GM12878 (cell line): ENCODE results near the gene NBEA. TPM values are rescaled to one million over a fixed set of nuclear protein-coding genes. Genes with fewer than 3 reads are reported as not detected.

Source experiments
- ATAC-seq: fragments of 200-7000 bp; cut with Tn5 transposase; 3 replicates; pipeline ENCODE4 v1.9.1; 2020; ENCODE audit warnings: mild to moderate bottlenecking, moderate library complexity
- BruUV-seq: library from RNA; stranded (reverse); fragments of 400-500 nt; replicated peaks from 2 replicates; lab custom pipeline; 2021; lab: Mats Ljungman, UMichigan
- CTCF ChIA-PET: fragments of 300-600 bp; sonication (Branson Sonifier 250); formaldehyde crosslinking; extraction: SDS; loops from one replicate; lab custom pipeline; 2021; ENCODE audit warnings: inconsistent platforms; lab: Yijun Ruan, JAX
- POLR2A ChIA-PET: fragments of 350-600 bp; formaldehyde crosslinking; extraction: SDS; loops from one replicate; lab custom pipeline; 2021; ENCODE audit warnings: inconsistent platforms; lab: Charles Lee
- RAD21 ChIA-PET: fragments of 300-600 bp; sonication (Branson Sonifier 250); formaldehyde crosslinking; loops from one replicate; lab custom pipeline; 2023; ENCODE audit warnings: antibody characterized with exemption; ENCODE audit not compliant: unreplicated experiment; lab: Charles Lee
- SMC1A ChIA-PET: fragments of 300-600 bp; sonication (Branson Sonifier 250); formaldehyde crosslinking; loops from one replicate; lab custom pipeline; 2023; ENCODE audit not compliant: unreplicated experiment, uncharacterized antibody; lab: Charles Lee
- DNase-seq: peaks from one replicate; pipeline ENCODE4 v3.0.0-alpha.2; 2011; ENCODE audit warnings: low read depth, low spot score
- FAIRE-seq: peaks from 3 replicates; lab custom pipeline; 2011; peaks lifted over from hg19 to GRCh38; lab: Jason Lieb, UNC
- H2AFZ ChIP-seq: 2 replicates; pipeline ENCODE4 v1.6.0; 2011; ENCODE audit warnings: low read depth, low read length, control low read depth; ENCODE audit not compliant: control insufficient read depth
- H3K27ac ChIP-seq: 2 replicates; pipeline ENCODE4 v1.5.1; 2011; ENCODE audit warnings: control low read depth; ENCODE audit not compliant: control insufficient read depth, insufficient read depth
- H3K27me3 ChIP-seq, 2 experiments: replicated peaks in 1 of 2; 2 replicates each; pipeline versions ENCODE4 v1.6.0 to v1.6.1; 2011; ENCODE audit warnings: low read length in 1 of 2; ENCODE audit not compliant: control insufficient read depth in 2 of 2, insufficient read depth in 2 of 2
- H3K36me3 ChIP-seq, 2 experiments: 2 replicates each; pipeline ENCODE4 v1.5.1; 2011; ENCODE audit warnings: low read length in 1 of 2; ENCODE audit not compliant: control insufficient read depth in 2 of 2, insufficient read depth in 2 of 2
- H3K4me1 ChIP-seq: 2 replicates; pipeline ENCODE4 v1.6.1; 2011; ENCODE audit warnings: mild to moderate bottlenecking, low read length, moderate library complexity, mixed read lengths; ENCODE audit not compliant: control insufficient read depth, insufficient read depth
- H3K4me2 ChIP-seq: 2 replicates; pipeline ENCODE4 v1.6.0; 2011; ENCODE audit warnings: control low read depth; ENCODE audit not compliant: control insufficient read depth, insufficient read depth
- H3K4me3 ChIP-seq: fragments of 200-600 bp; sonication (generic); 2 replicates; pipeline ENCODE4 v1.5.1; 2016
- H3K79me2 ChIP-seq: 2 replicates; pipeline ENCODE4 v1.6.0; 2011; ENCODE audit warnings: low read length; ENCODE audit not compliant: control insufficient read depth, insufficient read depth
- H3K9ac ChIP-seq: 2 replicates; pipeline ENCODE4 v1.8.0; 2011; ENCODE audit warnings: low read length, control low read depth, mixed read lengths; ENCODE audit not compliant: control insufficient read depth, insufficient read depth
- H3K9me3 ChIP-seq: replicated peaks from 3 replicates; pipeline ENCODE4 v1.5.1; 2011; ENCODE audit warnings: mild to moderate bottlenecking, low read length; ENCODE audit not compliant: control insufficient read depth, insufficient read depth
- H4K20me1 ChIP-seq: 2 replicates; pipeline ENCODE4 v1.6.0; 2011; ENCODE audit not compliant: control insufficient read depth, insufficient read depth
- EED ChIP-seq: sonication (generic); IDR thresholded peaks from 2 replicates; pipeline ENCODE4 v1.6.1; 2016; ENCODE audit warnings: antibody characterized with exemption, low read depth
- MTA2 ChIP-seq: fragments of 450-650 bp; IDR thresholded peaks from 2 replicates; pipeline ENCODE4 v1.6.1; 2016; ENCODE audit warnings: low read depth, mild to moderate bottlenecking, moderate library complexity
- MYB ChIP-seq: fragments of 150-350 bp; IDR thresholded peaks from 2 replicates; pipeline ENCODE4 v1.6.1; 2014; ENCODE audit warnings: mild to moderate bottlenecking, low read depth, low read length, borderline replicate concordance
- PML ChIP-seq: IDR thresholded peaks from 2 replicates; pipeline ENCODE4 v1.6.1; 2012; ENCODE audit warnings: low read length, inconsistent platforms
- SIN3A ChIP-seq: IDR thresholded peaks from 2 replicates; pipeline ENCODE4 v1.6.1; 2012; ENCODE audit warnings: low read depth, low read length, improper control_type of control experiment
- STAT3 ChIP-seq: IDR thresholded peaks from 2 replicates; pipeline ENCODE4 v1.6.1; 2011; ENCODE audit warnings: low read depth, low read length, improper control_type of control experiment
- ZBED1 ChIP-seq: IDR thresholded peaks from 2 replicates; pipeline ENCODE4 v1.6.1; 2016; ENCODE audit warnings: borderline replicate concordance
- ZNF207 ChIP-seq: fragments of 450-650 bp; IDR thresholded peaks from 2 replicates; pipeline ENCODE4 v1.6.1; 2014; ENCODE audit warnings: antibody characterized with exemption, mild to moderate bottlenecking, borderline replicate concordance
- ZZZ3 ChIP-seq: IDR thresholded peaks from 2 replicates; pipeline ENCODE4 v1.6.1; 2011; ENCODE audit warnings: low read depth; ENCODE audit not compliant: control insufficient read depth, insufficient read length
- WGBS: methylation state at CpG from one replicate; pipeline ENCODE4 v1.1.6; 2016; ENCODE audit warnings: low lambda C conversion rate; ENCODE audit not compliant: insufficient replicate concordance, insufficient coverage; ENCODE audit errors: missing lambda C conversion rate; 5-methylcytosine and 5-hydroxymethylcytosine counted together
- in situ Hi-C: fragments of 300-500 bp; cut with MboI; formaldehyde crosslinking; loops from 9 replicates; pipeline ENCODE4 v1.14.3; 2018; ENCODE audit warnings: mixed read lengths
- intact Hi-C: fragments of 100-400 bp; cut with micrococcal nuclease; formaldehyde crosslinking; loops from one replicate; pipeline ENCODE4 v1.14.2; 2022; ENCODE audit not compliant: unreplicated experiment
- polyA plus RNA-seq, 11 experiments: library from polyadenylated mRNA; depleted of rRNA in 4 of 11; unstranded in 6 of 11; stranded (reverse) in 5 of 11; fragments of >200 nt; fragmentation: Nextera tagmentation in 4 of 11; fragmentation: Illumina TruSeq in 1 of 11; extraction: Ambion mirVana in 4 of 11; extraction: Trizol in 1 of 11; gene quantifications; 1 replicate in 1 of 11; 2 replicates in 10 of 11; pipeline versions ENCODE4 v1.2.1 to v1.2.3, GENCODE V29; 2011 to 2016; ENCODE audit warnings: inconsistent platforms in 2 of 11, missing spikeins in 2 of 11, low read depth in 1 of 11
- total RNA-seq, 4 experiments: library from RNA; depleted of rRNA in 3 of 4; stranded (reverse); fragments of >200 nt in 3 of 4; fragmentation: Illumina TruSeq in 1 of 4; extraction: Trizol in 1 of 4; gene quantifications; 2 replicates each; pipeline versions ENCODE4 v1.2.1 to v1.2.3, GENCODE V29; 2013 to 2021
- TF ChIP-seq, protein P1 (sequence below): fragments of 450-650 bp; IDR thresholded peaks from 2 replicates; pipeline ENCODE4 v1.6.1; 2016; ENCODE audit warnings: mild to moderate bottlenecking
- TF ChIP-seq, protein P2 (sequence below): IDR thresholded peaks from 2 replicates; pipeline ENCODE4 v1.6.1; 2011; ENCODE audit warnings: borderline replicate concordance, low read depth, mild to moderate bottlenecking, moderate library complexity, low read length; ENCODE audit not compliant: insufficient read depth, poor library complexity, severe bottlenecking
- TF ChIP-seq, protein P3 (sequence below): IDR thresholded peaks from 2 replicates; pipeline ENCODE4 v1.6.1; 2011; ENCODE audit warnings: mild to moderate bottlenecking, low read depth, low read length, moderate library complexity; ENCODE audit not compliant: insufficient replicate concordance
- TF ChIP-seq, protein P4 (sequence below): fragments of 450-650 bp; conservative IDR thresholded peaks from 2 replicates; pipeline ENCODE4 v1.6.1; 2017; ENCODE audit warnings: mild to moderate bottlenecking, moderate library complexity
- TF ChIP-seq, protein P5 (sequence below): fragments of 150-350 bp; IDR thresholded peaks from 2 replicates; pipeline ENCODE4 v1.6.1; 2016; ENCODE audit warnings: low read depth, low read length

The NBEA gene
- total and polyA plus RNA-seq, 10 of the 15 experiments (the other 5 are each of a cell fraction or from before 2014, with no cell fraction given), result 0.23 to 3.6 (median 0.55) TPM

DNA sequence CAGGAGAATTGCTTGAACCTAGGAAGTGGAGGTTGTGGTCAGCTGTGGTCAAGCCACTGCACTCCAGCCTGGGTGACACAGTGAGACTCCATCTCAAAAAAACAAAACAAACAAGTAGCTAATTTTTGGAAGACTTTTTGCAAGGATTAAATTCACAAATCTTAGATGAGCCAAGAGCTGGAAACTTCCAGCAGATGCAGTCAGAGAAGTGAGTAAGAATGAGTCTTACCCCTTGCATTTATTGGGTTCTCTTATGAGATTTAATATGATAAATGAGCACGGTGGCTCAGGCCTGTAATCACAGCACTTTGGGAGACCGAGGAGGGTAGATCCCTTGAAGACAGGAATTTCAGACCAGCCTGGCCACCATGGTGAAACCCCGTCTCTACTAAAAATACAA, 44.9 kb upstream of the NBEA start (continued):
- TF ChIP-seq PML, result no peak
- TF ChIP-seq EED, result no peak
- no peak for TF ChIP-seq MTA2
- no peak for TF ChIP-seq MYB

DNA sequence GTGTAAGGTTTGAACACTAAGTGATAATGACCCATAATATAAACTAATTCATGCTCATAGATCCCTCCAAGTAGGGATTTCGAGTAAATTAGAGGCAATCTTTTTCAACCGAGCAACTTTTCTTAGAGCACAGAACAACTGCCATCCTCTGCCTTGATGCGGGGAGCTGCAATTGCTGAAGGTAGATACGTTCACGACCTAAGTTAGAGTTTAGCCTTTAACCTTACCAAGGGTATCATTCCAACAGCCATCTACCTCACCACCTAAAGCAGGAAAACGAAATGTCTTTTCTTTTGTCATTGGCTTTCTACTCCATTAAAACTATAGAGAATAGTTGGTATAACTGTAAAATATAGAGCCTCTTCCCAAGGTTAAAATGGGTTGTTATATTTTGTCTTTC, 42.2 kb upstream of the NBEA start:
- ChIA-PET CTCF (no interaction called here), SMC1A (no interaction called here), RAD21 (no interaction called here), POLR2A (no interaction called here)
- no TSS peak for BruUV-seq
- H4K20me1 ChIP-seq, result no peaks in the 10 kb centered on the region
- no peak overlapping the region for H2AFZ ChIP-seq
- no peaks in the 10 kb centered on the region for H3K4me1 ChIP-seq
- 7% methylated on average over 6 of the region's 6 CpGs for WGBS
- no peak overlapping the region for H3K27ac ChIP-seq
- FAIRE-seq (no peak), ATAC-seq (no peak), DNase-seq (no peak)
- in situ Hi-C loops, result no loop called here
- H3K4me2 ChIP-seq, result no peak overlapping the region
- no peak overlapping the region for H3K4me3 ChIP-seq
- H3K27me3 ChIP-seq, result no peaks in the 10 kb centered on the region
- H3K79me2 ChIP-seq, result no peaks in the 10 kb centered on the region
- H3K36me3 ChIP-seq, result no peaks in the 10 kb centered on the region
- no peak overlapping the region for H3K9ac ChIP-seq
- intact Hi-C loops, result no loop called here
- no peaks in the 10 kb centered on the region for H3K9me3 ChIP-seq
- TF ChIP-seq ZZZ3 (no peak), ZBED1 (no peak), STAT3 (no peak), SIN3A (no peak), ZNF207 (no peak)
- TF ChIP-seq, protein P1, sequence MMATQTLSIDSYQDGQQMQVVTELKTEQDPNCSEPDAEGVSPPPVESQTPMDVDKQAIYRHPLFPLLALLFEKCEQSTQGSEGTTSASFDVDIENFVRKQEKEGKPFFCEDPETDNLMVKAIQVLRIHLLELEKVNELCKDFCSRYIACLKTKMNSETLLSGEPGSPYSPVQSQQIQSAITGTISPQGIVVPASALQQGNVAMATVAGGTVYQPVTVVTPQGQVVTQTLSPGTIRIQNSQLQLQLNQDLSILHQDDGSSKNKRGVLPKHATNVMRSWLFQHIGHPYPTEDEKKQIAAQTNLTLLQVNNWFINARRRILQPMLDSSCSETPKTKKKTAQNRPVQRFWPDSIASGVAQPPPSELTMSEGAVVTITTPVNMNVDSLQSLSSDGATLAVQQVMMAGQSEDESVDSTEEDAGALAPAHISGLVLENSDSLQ, result no peak
- TF ChIP-seq, protein P2, sequence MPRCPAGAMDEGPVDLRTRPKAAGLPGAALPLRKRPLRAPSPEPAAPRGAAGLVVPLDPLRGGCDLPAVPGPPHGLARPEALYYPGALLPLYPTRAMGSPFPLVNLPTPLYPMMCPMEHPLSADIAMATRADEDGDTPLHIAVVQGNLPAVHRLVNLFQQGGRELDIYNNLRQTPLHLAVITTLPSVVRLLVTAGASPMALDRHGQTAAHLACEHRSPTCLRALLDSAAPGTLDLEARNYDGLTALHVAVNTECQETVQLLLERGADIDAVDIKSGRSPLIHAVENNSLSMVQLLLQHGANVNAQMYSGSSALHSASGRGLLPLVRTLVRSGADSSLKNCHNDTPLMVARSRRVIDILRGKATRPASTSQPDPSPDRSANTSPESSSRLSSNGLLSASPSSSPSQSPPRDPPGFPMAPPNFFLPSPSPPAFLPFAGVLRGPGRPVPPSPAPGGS, result no peak
- TF ChIP-seq, protein P3, sequence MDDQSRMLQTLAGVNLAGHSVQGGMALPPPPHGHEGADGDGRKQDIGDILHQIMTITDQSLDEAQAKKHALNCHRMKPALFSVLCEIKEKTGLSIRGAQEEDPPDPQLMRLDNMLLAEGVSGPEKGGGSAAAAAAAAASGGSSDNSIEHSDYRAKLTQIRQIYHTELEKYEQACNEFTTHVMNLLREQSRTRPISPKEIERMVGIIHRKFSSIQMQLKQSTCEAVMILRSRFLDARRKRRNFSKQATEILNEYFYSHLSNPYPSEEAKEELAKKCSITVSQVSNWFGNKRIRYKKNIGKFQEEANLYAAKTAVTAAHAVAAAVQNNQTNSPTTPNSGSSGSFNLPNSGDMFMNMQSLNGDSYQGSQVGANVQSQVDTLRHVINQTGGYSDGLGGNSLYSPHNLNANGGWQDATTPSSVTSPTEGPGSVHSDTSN, result no peak
- TF ChIP-seq, protein P4, sequence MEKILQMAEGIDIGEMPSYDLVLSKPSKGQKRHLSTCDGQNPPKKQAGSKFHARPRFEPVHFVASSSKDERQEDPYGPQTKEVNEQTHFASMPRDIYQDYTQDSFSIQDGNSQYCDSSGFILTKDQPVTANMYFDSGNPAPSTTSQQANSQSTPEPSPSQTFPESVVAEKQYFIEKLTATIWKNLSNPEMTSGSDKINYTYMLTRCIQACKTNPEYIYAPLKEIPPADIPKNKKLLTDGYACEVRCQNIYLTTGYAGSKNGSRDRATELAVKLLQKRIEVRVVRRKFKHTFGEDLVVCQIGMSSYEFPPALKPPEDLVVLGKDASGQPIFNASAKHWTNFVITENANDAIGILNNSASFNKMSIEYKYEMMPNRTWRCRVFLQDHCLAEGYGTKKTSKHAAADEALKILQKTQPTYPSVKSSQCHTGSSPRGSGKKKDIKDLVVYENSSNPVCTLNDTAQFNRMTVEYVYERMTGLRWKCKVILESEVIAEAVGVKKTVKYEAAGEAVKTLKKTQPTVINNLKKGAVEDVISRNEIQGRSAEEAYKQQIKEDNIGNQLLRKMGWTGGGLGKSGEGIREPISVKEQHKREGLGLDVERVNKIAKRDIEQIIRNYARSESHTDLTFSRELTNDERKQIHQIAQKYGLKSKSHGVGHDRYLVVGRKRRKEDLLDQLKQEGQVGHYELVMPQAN, result no peak
- TF ChIP-seq, protein P5, sequence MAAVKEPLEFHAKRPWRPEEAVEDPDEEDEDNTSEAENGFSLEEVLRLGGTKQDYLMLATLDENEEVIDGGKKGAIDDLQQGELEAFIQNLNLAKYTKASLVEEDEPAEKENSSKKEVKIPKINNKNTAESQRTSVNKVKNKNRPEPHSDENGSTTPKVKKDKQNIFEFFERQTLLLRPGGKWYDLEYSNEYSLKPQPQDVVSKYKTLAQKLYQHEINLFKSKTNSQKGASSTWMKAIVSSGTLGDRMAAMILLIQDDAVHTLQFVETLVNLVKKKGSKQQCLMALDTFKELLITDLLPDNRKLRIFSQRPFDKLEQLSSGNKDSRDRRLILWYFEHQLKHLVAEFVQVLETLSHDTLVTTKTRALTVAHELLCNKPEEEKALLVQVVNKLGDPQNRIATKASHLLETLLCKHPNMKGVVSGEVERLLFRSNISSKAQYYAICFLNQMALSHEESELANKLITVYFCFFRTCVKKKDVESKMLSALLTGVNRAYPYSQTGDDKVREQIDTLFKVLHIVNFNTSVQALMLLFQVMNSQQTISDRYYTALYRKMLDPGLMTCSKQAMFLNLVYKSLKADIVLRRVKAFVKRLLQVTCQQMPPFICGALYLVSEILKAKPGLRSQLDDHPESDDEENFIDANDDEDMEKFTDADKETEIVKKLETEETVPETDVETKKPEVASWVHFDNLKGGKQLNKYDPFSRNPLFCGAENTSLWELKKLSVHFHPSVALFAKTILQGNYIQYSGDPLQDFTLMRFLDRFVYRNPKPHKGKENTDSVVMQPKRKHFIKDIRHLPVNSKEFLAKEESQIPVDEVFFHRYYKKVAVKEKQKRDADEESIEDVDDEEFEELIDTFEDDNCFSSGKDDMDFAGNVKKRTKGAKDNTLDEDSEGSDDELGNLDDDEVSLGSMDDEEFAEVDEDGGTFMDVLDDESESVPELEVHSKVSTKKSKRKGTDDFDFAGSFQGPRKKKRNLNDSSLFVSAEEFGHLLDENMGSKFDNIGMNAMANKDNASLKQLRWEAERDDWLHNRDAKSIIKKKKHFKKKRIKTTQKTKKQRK, result no peak
